ENCODE results near the gene RASGRF1.
A peak's percentile ranks its signal among the peaks of the same experiment; 100 is the strongest.

Gene RASGRF1

GRCh38 chr15:79101866-79102581 is 11.4 kb upstream of the RASGRF1 start:
- TF ChIP-seq TEAD4 (IDR thresholded peaks at IDR 0.05) (no peak), FOXM1 (IDR thresholded peaks at IDR 0.05; ENCODE audit: borderline replicate concordance, low read depth) (no peak), TCF12 (IDR thresholded peaks at IDR 0.05; ENCODE audit: low read depth) (no peak), EP300 (IDR thresholded peaks at IDR 0.05; ENCODE audit: borderline replicate concordance) (no peak), MAX (IDR thresholded peaks at IDR 0.05) (no peak), EGR1 (IDR thresholded peaks at IDR 0.05) (no peak), RAD21 (IDR thresholded peaks at IDR 0.05; ENCODE audit: low read depth) (no peak), CREB1 (IDR thresholded peaks at IDR 0.05; ENCODE audit: low read depth) (no peak), NFIC (IDR thresholded peaks at IDR 0.05) (no peak), ZBTB7A (IDR thresholded peaks at IDR 0.05; ENCODE audit: low read depth) (no peak), TAF1 (IDR thresholded peaks at IDR 0.05; ENCODE audit: low read depth) (no peak)
- TF ChIP-seq, protein P1, sequence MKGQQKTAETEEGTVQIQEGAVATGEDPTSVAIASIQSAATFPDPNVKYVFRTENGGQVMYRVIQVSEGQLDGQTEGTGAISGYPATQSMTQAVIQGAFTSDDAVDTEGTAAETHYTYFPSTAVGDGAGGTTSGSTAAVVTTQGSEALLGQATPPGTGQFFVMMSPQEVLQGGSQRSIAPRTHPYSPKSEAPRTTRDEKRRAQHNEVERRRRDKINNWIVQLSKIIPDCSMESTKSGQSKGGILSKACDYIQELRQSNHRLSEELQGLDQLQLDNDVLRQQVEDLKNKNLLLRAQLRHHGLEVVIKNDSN (IDR thresholded peaks at IDR 0.05) = no peak
- TF ChIP-seq, protein P2, sequence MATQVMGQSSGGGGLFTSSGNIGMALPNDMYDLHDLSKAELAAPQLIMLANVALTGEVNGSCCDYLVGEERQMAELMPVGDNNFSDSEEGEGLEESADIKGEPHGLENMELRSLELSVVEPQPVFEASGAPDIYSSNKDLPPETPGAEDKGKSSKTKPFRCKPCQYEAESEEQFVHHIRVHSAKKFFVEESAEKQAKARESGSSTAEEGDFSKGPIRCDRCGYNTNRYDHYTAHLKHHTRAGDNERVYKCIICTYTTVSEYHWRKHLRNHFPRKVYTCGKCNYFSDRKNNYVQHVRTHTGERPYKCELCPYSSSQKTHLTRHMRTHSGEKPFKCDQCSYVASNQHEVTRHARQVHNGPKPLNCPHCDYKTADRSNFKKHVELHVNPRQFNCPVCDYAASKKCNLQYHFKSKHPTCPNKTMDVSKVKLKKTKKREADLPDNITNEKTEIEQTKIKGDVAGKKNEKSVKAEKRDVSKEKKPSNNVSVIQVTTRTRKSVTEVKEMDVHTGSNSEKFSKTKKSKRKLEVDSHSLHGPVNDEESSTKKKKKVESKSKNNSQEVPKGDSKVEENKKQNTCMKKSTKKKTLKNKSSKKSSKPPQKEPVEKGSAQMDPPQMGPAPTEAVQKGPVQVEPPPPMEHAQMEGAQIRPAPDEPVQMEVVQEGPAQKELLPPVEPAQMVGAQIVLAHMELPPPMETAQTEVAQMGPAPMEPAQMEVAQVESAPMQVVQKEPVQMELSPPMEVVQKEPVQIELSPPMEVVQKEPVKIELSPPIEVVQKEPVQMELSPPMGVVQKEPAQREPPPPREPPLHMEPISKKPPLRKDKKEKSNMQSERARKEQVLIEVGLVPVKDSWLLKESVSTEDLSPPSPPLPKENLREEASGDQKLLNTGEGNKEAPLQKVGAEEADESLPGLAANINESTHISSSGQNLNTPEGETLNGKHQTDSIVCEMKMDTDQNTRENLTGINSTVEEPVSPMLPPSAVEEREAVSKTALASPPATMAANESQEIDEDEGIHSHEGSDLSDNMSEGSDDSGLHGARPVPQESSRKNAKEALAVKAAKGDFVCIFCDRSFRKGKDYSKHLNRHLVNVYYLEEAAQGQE (IDR thresholded peaks at IDR 0.05; ENCODE audit: low read depth) = no peak

- TF ChIP-seq TAF1 (IDR thresholded peaks at IDR 0.05; ENCODE audit: low read depth) (no peak), RAD21 (IDR thresholded peaks at IDR 0.05; ENCODE audit: low read depth) (no peak)
- TF ChIP-seq, protein P2 (IDR thresholded peaks at IDR 0.05; ENCODE audit: low read depth) = peak; percentile 85
Observed at GRCh38 chr15:79099692-79100091, 9.1 kb upstream of the RASGRF1 start.

GRCh38 chr15:79094611-79095021 is 4.0 kb upstream of the RASGRF1 start:
- TF ChIP-seq CEBPB (IDR thresholded peaks at IDR 0.05) = no peak
- TF ChIP-seq, protein P1 (IDR thresholded peaks at IDR 0.05) = no peak
- TF ChIP-seq FOXM1 (IDR thresholded peaks at IDR 0.05; ENCODE audit: borderline replicate concordance, low read depth) = no peak
- no peak for TF ChIP-seq TCF12 (IDR thresholded peaks at IDR 0.05; ENCODE audit: low read depth)
- TF ChIP-seq CREB1 (IDR thresholded peaks at IDR 0.05; ENCODE audit: low read depth) = no peak
- no peak for TF ChIP-seq ZBTB7A (IDR thresholded peaks at IDR 0.05; ENCODE audit: low read depth)
- no peak for TF ChIP-seq TAF1 (IDR thresholded peaks at IDR 0.05; ENCODE audit: low read depth)
- TF ChIP-seq TEAD4 (IDR thresholded peaks at IDR 0.05) = no peak
- TF ChIP-seq EP300 (IDR thresholded peaks at IDR 0.05; ENCODE audit: borderline replicate concordance) = no peak
- TF ChIP-seq EGR1 (IDR thresholded peaks at IDR 0.05) = no peak
- TF ChIP-seq, protein P2 (IDR thresholded peaks at IDR 0.05; ENCODE audit: low read depth) = no peak
- TF ChIP-seq RAD21 (IDR thresholded peaks at IDR 0.05; ENCODE audit: low read depth) = no peak
- no peak for TF ChIP-seq YY1 (IDR thresholded peaks at IDR 0.05; ENCODE audit: low read depth)
- no peak for TF ChIP-seq NFIC (IDR thresholded peaks at IDR 0.05)
- TF ChIP-seq MAX (IDR thresholded peaks at IDR 0.05) = no peak

- TF ChIP-seq, protein P1 (IDR thresholded peaks at IDR 0.05) = peak; percentile 51
- TF ChIP-seq FOXM1 (IDR thresholded peaks at IDR 0.05; ENCODE audit: borderline replicate concordance, low read depth) = no peak
Observed at GRCh38 chr15:79093352-79093935, 2.9 kb upstream of the RASGRF1 start.
